Fibroblast of lung (primary cell): ENCODE data around the gene ZBTB12.
"Not testable (repeated sequence)": the region's sequence is repeated elsewhere in the genome, so short reads cannot be mapped to it uniquely, and the experiment has no call there.

Source experiments
- CTCF ChIP-seq, 2 donors: IDR thresholded peaks in 1 of 2; conservative IDR thresholded peaks in 1 of 2; 1 replicate in 1 of 2; 2 replicates in 1 of 2; pipeline ENCODE4 v1.5.1; 2011 to 2012; ENCODE audit warnings: low read length in 2 of 2, control low read depth in 1 of 2, inconsistent platforms in 1 of 2, low read depth in 1 of 2, mild to moderate bottlenecking in 1 of 2
- EZH2 ChIP-seq: IDR thresholded peaks from 2 replicates; pipeline ENCODE4 v1.5.1; 2012; ENCODE audit warnings: low read length, control low read depth, mild to moderate bottlenecking; ENCODE audit errors: missing control alignments

DNA sequence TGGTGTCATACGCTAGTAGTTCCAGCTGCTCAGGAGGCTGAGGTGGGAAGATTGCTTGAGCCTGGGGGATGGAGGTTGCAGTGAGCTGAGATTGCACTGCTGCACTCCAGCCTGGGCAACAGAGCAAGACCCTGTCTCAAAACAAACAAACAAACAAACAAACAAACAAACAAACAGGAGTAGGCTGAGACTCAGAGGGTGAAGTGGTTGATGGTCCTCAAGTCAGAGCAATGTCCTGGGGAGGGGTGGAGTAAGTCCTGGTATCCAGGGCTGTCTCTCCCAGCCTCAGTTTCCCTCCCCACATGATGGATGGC lies 33.3 kb downstream of the ZBTB12 start:
- not testable (repeated sequence) for TF ChIP-seq CTCF (conservative IDR thresholded peaks at IDR 0.05 in 1 of 2, IDR thresholded peaks at IDR 0.05 in 1 of 2; ENCODE audit: low read depth in 1 of 2, low read length in 2 of 2); EZH2
